T-helper 1 cell (primary cell): ENCODE measurements around the gene ZMYND10.

Experiments used
- DNase-seq, 5 donors: peaks; one replicate each; pipeline ENCODE4 v3.0.0-alpha.2; 2012 to 2020

The ZMYND10 gene

DNA sequence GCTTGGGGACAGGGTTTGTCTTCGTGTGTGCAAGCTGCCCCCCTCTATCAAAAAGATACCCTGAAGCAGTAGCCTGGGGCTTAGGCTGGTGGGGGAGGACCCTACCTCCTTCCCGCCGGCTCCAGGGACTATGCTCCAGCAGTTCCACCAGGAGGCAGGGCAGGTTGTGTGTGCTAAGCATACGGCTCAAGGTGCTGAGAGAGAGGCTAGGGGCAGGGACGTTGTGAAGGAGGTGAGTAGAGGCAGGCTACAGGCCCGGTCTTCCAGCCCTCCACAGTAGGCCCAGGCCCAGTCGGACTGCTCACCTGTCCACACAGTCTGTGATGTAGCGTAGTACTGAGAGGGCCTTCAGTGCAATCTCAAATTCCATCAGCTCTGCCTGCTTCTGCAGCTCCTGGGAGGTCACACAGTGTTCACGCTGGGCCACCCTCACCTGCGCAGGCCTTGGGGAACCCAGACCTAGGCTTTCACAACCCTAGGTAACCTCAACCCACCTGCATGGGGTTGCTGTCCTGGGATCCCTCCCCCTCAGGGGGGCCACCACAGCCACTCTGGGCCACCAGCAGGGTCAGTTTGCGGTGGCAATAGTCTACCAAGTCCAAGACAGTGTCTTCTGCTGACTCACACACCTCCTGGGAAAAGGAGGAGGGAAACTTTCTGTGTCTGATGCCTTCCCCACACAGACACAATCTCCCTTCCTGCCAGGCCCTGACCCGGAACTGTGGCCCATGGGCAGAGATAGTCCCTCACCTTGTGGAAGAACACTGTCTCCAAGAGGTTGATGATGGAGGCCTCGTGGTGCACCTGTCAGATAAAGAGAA, 2.5 kb downstream of the ZMYND10 start:
- no peak for DNase-seq

GRCh38 chr3:50341996-50342650, 3.4 kb downstream of the ZMYND10 start:
- DNase-seq = no peak

- no peak for DNase-seq
These were observed 4.0 kb downstream of the ZMYND10 start for GRCh38 chr3:50341537-50341936.

DNA sequence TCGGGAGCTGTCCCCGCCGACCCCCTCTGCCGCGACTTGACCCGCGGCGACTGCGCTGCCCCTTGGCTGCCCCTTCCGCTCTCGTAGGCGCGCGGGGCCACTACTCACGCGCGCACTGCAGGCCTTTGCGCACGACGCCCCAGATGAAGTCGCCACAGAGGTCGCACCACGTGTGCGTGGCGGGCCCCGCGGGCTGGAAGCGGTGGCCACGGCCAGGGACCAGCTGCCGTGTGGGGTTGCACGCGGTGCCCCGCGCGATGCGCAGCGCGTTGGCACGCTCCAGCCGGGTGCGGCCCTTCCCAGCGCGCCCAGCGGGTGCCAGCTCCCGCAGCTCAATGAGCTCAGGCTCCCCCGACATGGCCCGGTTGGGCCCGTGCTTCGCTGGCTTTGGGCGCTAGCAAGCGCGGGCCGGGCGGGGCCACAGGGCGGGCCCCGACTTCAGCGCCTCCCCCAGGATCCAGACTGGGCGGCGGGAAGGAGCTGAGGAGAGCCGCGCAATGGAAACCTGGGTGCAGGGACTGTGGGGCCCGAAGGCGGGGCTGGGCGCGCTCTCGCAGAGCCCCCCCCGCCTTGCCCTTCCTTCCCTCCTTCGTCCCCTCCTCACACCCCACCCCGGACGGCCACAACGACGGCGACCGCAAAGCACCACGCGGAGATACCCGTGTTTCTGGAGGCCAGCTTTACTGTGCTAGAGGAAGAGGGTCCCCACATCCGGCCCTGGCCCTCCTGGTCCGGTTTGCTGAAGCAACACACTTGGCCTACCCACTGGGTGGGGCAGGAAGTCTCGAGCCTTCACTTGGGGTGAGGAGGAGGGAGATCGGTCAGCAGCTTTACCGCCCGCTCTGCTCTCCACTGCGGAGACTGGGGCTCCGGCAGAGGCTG, 4.8 kb downstream of the ZMYND10 start, which contains the start of gene RASSF1:
Gene RASSF1, minus strand, starts transcription at position 389 of the 882 bp plus-strand sequence. Its CDS starts 31 bp downstream, at position 358.
- DNase-seq = peak; percentile 39 to 87 (median 56)

DNA sequence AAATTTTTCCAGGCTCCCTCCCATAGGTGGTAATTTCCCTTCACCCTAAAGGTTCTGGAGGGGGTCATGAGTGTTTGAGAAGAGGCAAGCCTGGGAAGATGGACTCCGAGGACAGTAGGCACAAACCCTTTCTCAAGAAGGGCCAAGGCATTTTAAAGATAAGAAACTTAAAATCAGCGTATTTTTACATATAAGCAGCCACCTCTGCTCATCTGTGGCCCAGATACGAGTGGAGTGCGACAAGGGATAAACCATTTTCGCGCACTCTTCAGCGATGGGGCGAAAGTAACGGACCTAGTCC, 5.4 kb downstream of the ZMYND10 start:
- no peak for DNase-seq

DNA sequence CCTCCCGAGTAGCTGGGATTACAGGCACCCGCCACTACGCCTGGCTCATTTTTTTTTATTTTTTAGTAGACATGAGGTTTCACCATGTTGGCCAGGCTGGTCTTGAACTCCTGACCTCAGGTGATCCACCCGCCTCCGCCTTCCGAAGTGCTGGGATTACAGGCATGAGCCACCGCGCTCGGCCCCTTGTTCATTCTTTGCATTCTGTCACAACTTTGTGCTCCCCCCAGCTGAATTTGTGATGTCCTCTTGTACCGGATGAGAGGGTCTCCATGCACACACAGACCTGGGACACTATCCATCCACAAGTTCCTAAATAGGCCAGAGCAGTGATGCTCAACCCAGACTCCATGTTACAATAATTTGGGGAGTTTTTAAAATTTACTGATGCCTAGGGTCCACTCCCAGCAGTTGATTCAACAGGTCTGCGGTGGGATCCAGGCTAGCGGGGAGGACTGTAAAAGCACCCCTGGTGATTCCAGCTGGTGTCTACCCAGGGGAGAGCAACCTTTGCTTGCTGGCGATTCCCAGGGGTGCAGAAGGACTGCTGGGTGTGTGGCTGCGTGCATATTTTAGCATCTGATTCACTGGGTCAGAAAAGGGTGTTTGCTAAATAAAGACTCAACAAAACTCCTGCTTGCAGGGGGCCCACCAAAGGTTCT, 5.9 kb downstream of the ZMYND10 start:
- no peak for DNase-seq

- DNase-seq = no peak
These were observed 6.6 kb downstream of the ZMYND10 start for GRCh38 chr3:50338965-50339364.

- peak; percentile 86 to 99 (median 89) for DNase-seq
These were observed 8.2 kb downstream of the ZMYND10 start for GRCh38 chr3:50337175-50337861.

DNA sequence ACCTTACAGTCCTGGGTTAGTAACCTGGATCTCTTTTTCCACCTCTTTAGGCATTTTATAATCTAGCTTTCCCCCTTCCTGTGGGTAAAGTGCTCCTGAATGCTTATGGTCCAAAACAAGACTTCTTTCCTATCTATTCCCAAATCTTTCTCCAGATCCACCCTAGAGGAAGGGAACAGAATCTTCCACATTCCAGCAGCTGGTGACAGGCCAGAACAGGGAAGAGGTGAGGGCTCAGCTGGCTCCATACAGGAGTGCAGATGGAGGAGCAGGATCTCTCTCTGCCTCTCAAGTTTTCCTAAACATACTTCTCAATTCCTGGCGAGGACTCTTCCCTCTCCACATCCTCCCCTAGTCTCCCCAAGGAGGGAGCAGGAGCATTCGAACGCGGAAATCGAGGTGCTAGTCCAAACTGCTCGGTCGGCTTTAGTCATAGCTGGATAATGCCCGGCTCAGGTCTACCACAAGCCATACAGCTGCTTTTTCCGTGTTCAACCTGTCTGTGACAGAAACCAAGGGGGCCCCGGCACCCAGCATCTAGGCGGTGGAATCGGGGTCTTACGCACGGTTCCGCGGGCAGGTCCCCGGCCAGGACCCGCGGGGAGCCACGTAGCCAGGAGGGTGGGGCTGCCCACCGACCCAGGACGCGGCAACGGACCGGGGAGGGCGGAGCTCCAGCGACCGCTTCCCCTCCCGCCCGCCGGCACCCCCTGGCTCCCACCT, 8.9 kb downstream of the ZMYND10 start:
- DNase-seq = no peak

GRCh38 chr3:50334339-50335075, 11.0 kb downstream of the ZMYND10 start:
- no peak for DNase-seq

GRCh38 chr3:50333744-50334328, 11.7 kb downstream of the ZMYND10 start:
- no peak for DNase-seq

GRCh38 chr3:50331364-50331907, 14.1 kb downstream of the ZMYND10 start:
- no peak for DNase-seq

DNA sequence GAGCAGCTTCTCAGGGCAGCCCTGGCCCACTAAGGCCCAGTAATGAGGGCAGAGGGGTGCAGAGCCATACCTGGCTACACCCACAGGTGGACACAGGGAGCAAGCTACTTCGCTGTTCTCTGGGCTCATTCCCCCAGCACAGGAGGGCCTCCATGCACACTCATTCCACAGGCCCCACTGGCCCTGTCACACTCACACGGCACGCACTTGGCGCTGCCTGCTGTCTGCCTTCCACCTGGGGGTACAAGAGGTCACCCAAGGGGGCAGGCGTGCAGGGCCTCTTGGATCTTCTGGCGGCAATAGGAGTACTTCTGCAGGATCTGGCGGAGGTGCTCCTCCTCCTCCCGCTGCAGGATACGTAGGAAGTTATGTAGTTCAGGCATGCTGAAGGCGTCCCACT, 15.2 kb downstream of the ZMYND10 start:
- DNase-seq = no peak

- peak; percentile 89 to 96 (median 94) for DNase-seq
These were observed 17.4 kb downstream of the ZMYND10 start, which contains the start of gene TUSC2 for GRCh38 chr3:50327943-50328691. TSS of gene TUSC2 (minus strand) at chr3:50328223. CDS start at chr3:50328099, 124 bp downstream.

- DNase-seq = no peak
These were observed 18.4 kb downstream of the ZMYND10 start for GRCh38 chr3:50327129-50327528.

DNA sequence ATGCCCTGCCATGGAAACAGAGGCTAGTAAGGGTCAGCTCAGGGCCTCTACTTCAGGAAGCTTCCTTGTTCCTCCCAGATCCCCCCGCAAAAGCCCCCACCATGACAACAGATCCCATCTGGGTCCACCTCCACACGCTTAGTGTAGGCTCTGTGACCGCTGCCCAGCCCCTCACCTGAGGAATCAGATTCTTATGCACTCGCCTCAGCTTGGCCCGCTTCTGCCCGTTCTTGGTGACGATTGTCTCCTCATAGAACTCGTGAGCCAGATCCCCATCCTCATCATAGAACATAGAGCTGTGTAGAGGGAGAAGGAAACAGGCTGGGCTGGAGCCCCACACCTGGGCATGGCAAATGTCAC, 19.4 kb downstream of the ZMYND10 start:
- no peak for DNase-seq

DNA sequence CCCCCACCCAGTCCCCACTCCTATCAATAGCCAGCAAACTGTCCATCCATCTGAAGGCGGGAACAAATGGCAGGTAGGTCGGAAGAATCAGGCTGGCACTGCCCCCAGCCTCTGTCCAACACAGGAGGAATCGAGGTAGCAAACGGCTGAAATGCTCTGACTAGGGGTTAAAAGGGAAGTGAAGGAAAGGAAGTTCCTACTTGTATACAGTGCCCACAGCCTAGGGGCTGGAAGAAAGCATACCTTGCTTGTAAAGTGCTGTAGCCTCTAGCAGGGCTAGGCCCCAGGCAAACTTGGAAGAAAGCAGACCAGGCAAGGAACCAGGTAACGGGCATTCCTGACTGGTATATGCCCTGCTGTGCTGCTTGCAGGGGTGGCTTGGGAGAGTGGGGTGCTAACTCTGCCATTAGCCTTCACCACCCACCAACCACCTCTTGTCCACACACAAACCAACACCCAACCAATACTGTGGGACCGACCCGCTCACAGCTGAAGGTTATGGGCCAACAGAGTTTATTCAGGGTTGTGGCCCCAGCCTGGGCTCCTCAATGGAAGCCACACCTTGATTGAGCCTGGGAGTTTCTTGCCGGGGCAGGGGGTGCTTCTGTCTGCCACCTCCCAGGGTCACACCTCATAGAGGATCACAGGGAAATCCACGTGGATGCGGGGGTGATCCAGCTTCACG, 19.9 kb downstream of the ZMYND10 start:
- DNase-seq = no peak

DNA sequence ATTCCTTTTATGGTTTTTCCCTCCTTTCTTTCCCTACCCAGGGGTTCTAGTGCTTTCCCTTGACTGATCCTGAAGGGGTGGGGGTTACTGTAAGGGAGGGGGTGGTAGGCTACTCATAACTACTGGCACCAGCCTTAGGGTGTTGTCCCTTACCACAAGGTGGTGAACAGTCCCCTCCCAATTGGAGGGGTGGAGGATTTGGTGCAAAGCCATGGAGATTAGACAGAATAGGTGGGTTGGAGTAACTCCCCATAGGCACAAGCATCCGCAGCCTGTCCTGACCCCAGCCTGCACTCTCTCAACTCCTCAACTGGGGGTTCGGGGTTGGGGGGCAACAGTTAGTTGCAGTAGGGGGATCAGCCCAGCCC, 20.4 kb downstream of the ZMYND10 start:
- DNase-seq = no peak
